Cortex of kidney (tissue), 1 donor: ENCODE results near the gene SUCNR1.
"Not testable (repeated sequence)": the region's sequence is repeated elsewhere in the genome, so short reads cannot be mapped to it uniquely, and the experiment has no call there.

ENCODE experiments used
- DNase-seq: peaks from one replicate; lab custom pipeline; 2025; lab: John Stamatoyannopoulos, UW

SUCNR1 gene

GRCh38 chr3:151900884-151901643, 27.6 kb downstream of the SUCNR1 start:
- DNase-seq: no peak

DNA sequence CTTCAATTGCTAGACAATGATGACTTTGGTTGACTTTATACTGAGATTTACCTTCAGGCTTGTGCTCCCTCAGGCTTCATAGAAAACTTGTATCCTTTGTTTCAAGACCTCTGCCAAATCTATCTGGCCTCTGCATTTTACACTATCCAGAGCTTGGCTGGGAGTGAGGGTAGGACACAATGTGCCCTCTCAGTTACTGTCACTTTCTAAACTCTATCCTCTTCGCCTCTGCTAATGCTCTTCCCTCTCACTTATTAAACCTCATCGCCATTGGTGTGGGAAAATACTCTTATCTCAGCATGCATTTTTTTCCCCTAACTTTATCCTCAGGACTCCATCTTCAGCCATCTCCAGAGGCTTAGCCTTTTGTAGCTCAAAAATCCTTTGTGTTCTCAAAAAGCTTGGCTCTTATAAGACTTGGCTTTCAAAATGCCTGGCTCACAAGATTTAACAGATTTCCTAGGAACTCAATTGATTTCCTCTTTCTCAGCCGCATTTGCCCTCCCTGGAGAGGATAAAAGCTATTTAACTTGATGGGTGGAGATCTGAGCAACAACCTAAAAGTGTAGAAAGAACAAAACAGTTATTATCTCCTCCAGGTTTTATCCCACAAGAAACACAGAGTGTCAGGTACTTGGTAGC, 28.3 kb downstream of the SUCNR1 start:
- no peak for DNase-seq

GRCh38 chr3:151903501-151903991, 30.1 kb downstream of the SUCNR1 start:
- no peak for DNase-seq

DNA sequence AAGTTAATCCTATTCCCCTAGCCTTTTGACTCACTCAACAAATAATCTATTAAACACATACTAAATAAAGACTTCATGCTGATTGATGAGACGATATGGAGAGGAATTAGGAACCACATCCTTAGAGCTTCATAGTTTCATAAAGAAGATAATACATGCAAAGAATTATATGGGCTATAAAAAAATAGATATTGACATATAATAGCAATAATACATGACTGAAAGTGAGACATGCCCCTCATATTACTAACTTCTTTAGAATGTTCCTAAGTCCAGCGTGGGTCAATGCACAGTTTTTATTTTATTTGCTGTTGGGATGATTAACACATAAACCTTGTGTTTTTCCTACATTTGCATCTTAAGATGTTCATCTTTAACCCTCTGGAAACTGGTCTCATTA, 32.2 kb downstream of the SUCNR1 start:
- no peak for DNase-seq

GRCh38 chr3:151906751-151907150, 33.3 kb downstream of the SUCNR1 start:
- no peak for DNase-seq

DNA sequence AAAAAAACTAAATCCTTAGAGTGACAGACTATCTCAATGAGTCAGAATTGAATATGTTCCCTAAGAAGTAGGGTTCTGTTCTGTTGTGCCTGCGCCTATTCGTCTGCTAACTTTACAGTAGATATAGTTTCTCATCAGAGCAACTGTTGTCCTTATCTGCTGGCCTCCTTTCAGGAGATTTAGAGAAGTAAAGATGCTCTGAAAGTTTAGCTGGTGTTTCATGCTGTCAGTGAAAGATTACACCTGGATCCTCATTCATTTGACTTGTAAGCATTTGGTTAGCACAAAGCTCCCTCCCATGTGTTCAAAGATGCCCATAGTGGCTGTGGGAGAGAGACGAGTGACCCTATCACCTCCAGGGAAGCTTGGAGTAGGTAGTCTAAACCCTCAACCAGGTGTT, 35.0 kb downstream of the SUCNR1 start:
- no peak for DNase-seq

- DNase-seq: no peak
Observed at GRCh38 chr3:151909681-151910405, 36.4 kb downstream of the SUCNR1 start.

- DNase-seq: no peak
Observed at GRCh38 chr3:151911462-151911861, 38.0 kb downstream of the SUCNR1 start.

DNA sequence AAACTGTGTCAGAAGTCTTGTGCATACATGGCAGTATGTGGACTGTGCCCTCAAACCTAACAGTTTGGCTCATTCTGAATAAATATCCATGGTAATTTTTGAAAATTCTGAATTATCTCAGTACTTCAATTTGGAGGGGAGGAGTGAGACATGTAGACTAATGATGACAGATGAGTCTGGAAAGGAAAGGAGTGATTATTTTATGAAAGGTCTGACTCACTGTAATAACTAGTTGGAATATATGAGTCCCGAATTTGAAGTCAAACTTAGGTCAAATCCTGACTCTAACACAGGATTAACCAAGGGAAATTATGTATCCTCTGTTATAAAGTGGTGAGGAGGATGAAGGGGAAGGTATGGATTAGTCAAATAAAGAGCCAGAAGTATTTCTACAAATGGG, 38.6 kb downstream of the SUCNR1 start:
- no peak for DNase-seq

DNA sequence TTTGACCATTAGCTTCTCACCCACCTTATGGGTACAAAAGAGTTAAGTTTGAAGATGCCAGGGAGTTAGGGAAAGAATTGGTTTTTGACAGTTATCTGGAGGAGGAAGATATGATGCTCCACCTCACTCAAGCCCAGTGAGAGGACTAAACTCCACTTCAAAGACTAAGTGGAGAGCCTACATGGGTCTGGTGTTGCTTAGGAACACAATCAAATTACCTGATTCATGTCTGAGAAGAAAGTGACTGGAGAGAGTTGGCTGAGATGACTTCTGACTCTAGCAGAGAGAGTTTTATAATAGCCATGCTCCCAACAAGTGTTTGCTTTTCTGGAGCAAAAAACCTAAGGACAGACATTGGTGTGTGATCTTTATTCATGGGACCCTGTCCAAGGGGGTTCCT, 43.3 kb downstream of the SUCNR1 start:
- no peak for DNase-seq

DNA sequence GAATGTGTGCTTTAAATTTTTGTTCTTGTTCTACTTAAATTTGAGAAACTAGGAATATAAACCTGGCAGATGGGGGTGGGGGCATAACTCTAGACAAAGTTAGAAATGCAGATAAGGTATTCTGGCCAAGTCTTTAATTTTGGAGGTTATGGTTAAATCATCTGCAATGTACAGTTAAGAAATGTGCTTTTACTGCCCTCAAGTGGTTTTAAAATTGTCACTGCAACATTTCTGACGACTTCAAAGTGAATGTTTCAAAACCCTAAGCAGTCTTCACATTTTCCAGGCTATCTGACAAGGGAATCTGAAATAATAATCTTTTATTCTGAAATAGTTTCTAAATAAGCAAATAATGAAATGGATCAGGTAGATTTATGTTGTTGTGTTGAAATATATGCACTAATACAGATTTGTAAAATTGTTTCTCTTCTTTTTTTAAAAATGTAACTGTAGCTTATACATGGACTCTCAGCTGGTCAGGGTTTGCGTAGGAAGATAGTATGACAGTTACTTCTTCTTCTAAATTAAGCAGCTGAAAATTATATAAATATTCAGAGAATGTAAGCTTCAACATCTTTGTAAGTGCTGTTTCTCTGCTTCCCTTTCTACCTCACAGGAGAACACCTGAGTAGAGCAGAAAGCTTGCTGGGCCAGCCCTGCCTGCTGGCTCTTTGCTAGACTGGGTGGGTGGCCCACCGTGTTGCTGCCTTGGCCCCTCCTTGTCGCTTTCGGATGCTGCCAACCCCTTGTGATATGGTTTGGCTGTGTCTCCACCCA, 45.0 kb downstream of the SUCNR1 start:
- DNase-seq: no peak

GRCh38 chr3:151919030-151919328, 45.5 kb downstream of the SUCNR1 start:
- DNase-seq: no peak

GRCh38 chr3:151919446-151919845, 46.0 kb downstream of the SUCNR1 start:
- DNase-seq: no peak

- no peak for DNase-seq
Observed at GRCh38 chr3:151923901-151924300, 50.5 kb downstream of the SUCNR1 start.

- no peak for DNase-seq
Observed at GRCh38 chr3:151924753-151925152, 51.3 kb downstream of the SUCNR1 start.

- no peak for DNase-seq
Observed at GRCh38 chr3:151925419-151925818, 52.0 kb downstream of the SUCNR1 start.

- DNase-seq: no peak
Observed at GRCh38 chr3:151925876-151926275, 52.4 kb downstream of the SUCNR1 start.

GRCh38 chr3:151926956-151927355, 53.5 kb downstream of the SUCNR1 start:
- no peak for DNase-seq

GRCh38 chr3:151927915-151928525, 54.6 kb downstream of the SUCNR1 start:
- DNase-seq: not testable (repeated sequence)

DNA sequence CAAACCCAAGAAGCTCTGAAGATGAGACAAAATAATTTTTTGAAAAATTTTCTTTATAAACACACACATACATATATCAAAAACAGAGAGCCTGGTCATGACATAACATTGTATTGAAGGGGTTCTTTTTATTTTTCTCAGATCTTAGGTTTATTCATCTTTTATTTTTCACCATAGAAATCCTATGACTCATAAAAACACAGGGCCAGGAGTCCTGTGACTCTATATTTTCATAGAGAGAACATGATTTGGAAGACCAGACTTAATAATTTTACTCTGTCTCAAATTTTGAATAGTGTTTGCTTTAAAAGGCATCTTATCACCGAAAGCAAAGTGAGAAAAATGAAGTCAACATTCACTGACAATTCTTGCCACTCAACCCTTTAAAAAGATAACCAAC, 57.7 kb downstream of the SUCNR1 start:
- no peak for DNase-seq

DNA sequence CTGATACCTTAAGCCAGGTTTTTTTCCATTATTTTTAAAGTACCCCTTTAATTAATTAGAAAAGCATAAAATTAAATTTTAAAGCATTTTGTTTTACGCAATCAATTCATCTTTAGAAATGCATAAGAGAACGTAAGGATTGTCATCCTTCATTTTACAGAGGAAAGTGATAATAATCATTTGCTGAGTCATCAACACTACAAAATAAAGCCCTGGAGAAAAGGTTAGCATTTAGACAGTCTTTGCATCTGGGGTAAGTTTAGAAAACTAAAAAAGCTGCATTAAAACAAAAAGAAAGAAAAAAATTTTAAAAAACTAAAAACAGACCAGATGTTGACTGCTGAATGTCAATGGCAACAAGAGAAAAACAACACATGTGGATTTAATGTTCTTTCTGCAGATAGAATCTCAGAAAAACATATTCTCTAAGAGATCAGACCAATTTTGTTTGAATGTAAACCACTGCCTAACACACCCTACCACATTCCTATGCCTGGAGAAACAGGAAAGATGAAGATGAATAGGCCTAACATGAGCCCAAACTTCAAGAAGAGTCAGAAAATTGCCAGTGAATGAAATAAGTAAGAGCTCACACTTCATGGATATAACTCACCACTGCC, 59.9 kb downstream of the SUCNR1 start:
- DNase-seq: no peak
